Smooth muscle cell of the brain vasculature (primary cell): Measurements from ENCODE around the gene KIAA1614.

ENCODE experiments used
- DNase-seq: peaks from one replicate; pipeline ENCODE4 v3.0.0-alpha.2; 2012; ENCODE audit warnings: low read depth, low spot score

Gene KIAA1614

GRCh38 chr1:180907313-180908055 lies 5.2 kb upstream of the KIAA1614 start:
- DNase-seq, result no peak

GRCh38 chr1:180908074-180908765 lies 4.5 kb upstream of the KIAA1614 start:
- DNase-seq, result no peak

GRCh38 chr1:180909005-180909414 lies 3.7 kb upstream of the KIAA1614 start:
- no peak for DNase-seq

DNA sequence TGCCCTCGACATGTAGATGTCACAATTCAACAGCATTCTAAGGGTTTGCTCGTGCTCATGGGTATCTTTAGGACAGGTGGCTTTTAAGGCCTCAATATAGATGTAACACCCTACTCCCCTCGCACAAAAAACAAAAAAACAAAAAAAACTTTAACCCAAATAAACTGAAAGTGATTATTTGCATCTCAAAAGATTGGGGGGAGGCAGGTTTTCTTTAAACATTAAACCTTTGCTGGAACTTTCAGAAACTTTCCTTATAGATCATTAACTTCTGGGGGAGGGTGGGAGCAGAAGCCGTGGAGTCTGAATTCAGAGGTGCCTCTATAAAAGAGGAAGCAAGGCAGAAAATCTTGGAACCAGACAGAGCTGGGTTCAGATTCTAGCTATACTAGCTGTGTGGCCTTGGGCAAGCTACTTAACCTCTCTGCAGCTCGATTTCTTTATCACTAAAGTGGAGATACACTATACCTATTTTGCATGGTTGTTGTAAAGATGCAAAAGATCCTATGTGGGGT lies 3.2 kb upstream of the KIAA1614 start:
- DNase-seq, result no peak

- no peak for DNase-seq
Observed at GRCh38 chr1:180911640-180912191, 981 bp upstream of the KIAA1614 start.

DNA sequence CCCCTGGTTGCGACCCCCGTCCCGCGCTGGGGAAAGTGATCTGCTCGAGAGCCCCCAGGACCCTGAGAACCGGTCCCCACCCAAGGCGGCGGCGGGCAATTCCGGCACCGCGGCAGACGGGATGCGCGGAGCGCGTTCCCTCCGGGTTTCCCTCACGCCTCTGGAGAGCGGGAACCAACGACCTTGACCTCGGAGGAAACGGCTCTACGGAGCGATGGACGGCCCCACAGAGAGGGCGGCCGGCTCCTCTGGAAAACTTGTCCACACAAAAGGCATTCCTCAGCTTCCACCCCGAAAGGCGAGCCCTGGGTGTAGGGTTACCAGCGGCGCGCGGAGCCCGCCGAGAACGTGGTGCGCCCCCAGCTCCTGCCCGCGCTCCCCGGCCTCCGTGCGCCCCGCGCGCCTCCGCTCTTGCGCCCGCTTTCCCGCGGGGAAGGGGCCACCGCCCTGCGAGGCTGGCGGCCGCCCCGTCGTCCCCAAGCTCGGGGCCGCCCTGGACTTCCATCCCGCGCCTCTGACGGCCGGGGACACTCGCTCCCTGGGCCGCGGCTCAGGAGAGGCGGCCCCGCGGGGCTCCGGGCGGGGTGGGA lies 391 bp upstream of the KIAA1614 start:
- DNase-seq, result no peak

GRCh38 chr1:180915426-180915965 lies 2.8 kb downstream of the KIAA1614 start:
- DNase-seq, result no peak

- DNase-seq, result no peak
Observed at GRCh38 chr1:180916012-180916770, 3.5 kb downstream of the KIAA1614 start.

DNA sequence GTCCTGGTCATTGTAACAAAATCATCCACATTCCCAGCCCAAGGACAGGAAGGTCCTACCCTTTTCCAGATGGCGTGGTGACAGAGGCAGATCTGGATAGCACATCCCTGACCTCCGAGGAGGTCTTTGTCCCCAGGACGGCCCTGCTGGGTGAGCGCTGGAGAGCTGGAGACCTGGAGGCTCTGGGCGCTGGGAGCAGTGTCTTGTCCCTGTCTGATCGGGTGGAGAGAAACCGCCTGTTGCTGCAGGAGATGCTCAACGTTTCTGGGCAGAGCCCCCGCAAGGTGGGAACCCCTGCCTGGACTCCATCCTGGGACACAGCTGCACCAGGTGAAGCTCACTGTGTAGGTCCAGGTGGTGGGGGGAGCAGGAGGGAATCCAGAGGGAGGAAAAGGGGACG lies 4.1 kb downstream of the KIAA1614 start:
- no peak for DNase-seq

- DNase-seq, result no peak
Observed at GRCh38 chr1:180917306-180918065, 4.8 kb downstream of the KIAA1614 start.

- DNase-seq, result no peak
Observed at GRCh38 chr1:180918519-180918918, 5.8 kb downstream of the KIAA1614 start.

GRCh38 chr1:180919183-180919700 lies 6.5 kb downstream of the KIAA1614 start:
- no peak for DNase-seq

GRCh38 chr1:180920193-180920592 lies 7.5 kb downstream of the KIAA1614 start:
- DNase-seq, result no peak

DNA sequence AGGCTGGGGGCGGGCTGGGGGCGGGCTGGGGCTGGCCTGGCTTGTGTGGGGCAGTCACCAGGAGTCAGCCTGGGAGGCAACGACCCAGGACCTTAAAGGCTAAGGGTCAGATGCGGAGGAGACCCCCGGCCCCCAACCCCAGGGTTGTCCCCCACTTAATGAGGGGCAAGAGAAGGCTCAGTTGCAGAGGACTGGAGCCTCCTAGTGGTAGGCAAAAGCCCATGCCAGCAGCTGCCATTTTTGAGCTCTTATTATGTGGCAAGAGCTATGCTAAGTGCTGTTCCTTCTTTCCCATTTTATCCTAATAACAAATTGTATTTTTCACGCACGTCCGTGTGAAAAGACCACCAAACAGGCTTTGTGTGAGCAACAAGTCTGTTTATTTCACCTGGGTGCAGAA lies 8.0 kb downstream of the KIAA1614 start:
- DNase-seq, result no peak

DNA sequence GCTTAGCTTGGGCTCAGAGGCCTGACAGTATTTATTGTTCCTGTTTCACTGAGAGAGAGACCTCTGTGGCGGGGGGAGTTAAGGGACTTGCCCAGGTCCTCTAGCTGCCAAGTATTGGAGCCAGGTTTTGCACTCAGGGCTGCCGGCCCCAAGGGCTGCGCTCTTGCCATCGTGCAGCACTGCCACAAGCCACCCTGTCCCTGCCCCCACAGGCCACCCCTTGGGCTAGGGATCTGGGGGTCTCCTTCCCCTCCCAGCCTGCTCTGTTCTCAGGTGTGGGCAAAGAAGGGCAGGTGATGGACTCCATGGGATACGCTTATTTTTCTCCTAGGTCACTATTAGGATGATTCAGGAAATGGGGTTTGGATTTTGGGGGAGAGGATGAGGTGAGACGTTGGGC lies 8.7 kb downstream of the KIAA1614 start:
- no peak for DNase-seq

DNA sequence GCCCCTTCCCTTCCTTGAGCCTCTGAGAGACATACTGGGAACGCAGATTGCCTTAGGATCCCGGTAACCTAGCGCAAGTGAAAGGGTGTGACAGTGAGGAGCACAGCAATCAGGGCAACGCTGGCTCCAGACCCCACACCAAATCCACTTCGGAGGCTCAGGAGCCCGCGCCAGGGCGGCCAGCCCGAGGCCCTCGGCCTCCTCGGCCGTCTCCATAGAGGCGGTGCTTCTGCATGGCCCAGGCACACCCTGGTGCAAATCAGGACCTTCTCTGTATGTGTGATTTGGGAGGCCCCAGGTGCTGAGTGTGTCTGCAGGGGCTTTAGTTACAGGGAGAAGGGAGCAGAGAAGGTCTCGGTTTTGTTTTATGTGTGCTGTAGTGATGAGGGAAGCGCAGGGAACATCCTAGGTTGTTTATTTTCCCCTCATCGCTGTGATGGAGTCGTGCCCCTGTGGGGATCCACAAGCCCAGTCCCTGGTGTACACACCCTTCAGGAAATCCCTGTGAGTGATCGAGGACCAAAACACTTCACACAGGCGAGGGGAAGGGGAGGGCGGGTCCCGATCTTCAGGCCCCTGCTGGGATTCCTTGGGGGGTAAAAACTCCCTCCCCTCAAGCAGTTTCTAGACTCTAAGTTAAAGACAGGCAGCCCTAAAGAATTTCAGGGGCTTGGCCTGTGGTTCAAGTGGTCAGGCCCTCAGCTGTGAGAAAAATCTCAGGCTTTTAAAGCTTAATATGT lies 9.4 kb downstream of the KIAA1614 start:
- DNase-seq, result no peak

- DNase-seq, result no peak
Observed at GRCh38 chr1:180922631-180923015, 9.9 kb downstream of the KIAA1614 start.

DNA sequence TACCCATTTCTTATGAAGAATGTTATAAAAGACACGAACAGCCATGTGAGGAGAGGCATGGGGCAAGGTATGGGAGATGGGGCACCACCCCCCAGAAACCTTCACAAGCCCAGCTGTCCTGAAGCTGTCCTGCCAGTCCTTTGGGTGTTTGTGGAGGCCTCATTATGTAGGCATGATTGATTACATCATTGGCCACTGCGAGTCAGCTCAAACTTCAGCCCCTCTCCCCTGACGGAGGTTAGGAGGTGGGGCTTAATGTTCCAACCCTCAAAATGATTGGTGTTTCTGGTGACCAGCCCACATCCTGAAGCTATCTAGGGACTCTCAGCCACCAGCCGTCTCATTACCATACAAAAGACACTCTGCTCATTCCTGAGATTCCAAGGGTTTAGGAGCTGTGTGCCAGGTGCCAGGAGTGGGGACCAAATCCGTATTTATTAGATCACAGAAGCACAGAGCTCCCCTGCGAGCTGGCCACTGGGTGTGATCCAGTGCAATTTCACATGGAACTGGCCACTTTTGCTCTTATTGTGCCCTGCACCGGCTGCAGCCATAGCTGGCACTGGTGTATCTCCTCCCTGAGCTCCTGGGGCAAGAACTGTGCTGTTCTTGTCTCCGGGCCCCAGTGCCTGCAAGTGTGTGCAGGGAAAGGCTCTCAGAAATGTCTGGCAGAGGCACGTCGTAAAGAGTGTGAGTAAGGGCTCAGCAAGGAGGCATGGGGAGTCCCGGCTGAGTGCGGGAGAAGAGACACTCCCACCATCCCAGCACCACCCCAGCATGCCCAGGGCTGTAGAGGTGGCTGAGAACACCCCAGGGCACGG lies 10.5 kb downstream of the KIAA1614 start:
- DNase-seq, result no peak

DNA sequence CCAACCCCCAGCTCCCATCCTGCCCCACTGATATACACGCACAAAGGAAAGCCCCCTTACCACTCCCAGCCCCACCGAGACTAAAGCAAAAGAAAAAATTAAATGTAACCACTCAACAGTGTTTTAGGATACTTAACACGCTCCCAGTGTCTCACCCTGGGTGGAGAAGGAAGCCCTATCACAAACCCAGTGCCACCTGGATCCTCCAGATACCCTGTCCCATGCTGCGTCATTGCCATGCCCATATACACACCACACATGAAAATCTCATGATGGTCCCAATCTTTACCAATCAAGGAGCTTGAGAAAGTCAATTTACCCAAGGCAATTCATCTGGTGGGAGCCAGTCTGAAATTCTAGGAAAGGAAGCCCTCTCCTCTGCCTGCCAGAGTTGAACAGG lies 11.2 kb downstream of the KIAA1614 start:
- no peak for DNase-seq
